Right lobe of liver (tissue), 6 donors: ENCODE results near the gene RANBP3L. TPM values are rescaled to one million over a fixed set of nuclear protein-coding genes. Genes with fewer than 3 reads are reported as not detected.

ENCODE experiments used
- ATAC-seq, 4 donors: fragments of 200-7000 bp; cut with Tn5 transposase; one replicate each; pipeline ENCODE4 v1.9.1; 2020; ENCODE audit warnings: mild to moderate bottlenecking in 4 of 4, moderate library complexity in 4 of 4
- DNase-seq, 3 donors: peaks; one replicate each; pipeline ENCODE4 v3.0.0-alpha.2; 2020
- H3K27ac ChIP-seq, 3 donors: fragments of 200-600 bp; one replicate each; pipeline ENCODE4 v1.8.0; 2022
- H3K27me3 ChIP-seq, 2 donors: fragments of 200-600 bp; one replicate each; pipeline ENCODE4 v1.8.0; 2022
- H3K36me3 ChIP-seq, 4 donors: fragments of 200-600 bp; sonication (generic) in 1 of 4; one replicate each; pipeline versions ENCODE4 v1.5.1 to v1.8.0; 2017 to 2022; ENCODE audit warnings: control low read depth in 1 of 4
- H3K4me1 ChIP-seq, 4 donors: fragments of 200-600 bp; sonication (generic) in 1 of 4; one replicate each; pipeline versions ENCODE4 v1.5.1 to v1.8.0; 2017 to 2022; ENCODE audit warnings: control low read depth in 1 of 4
- H3K4me3 ChIP-seq, 3 donors: fragments of 200-600 bp; one replicate each; pipeline ENCODE4 v1.8.0; 2022
- H3K9me3 ChIP-seq, 4 donors: fragments of 200-600 bp; sonication (generic) in 1 of 4; one replicate each; pipeline versions ENCODE4 v1.5.1 to v1.8.0; 2017 to 2022; ENCODE audit warnings: control low read depth in 1 of 4
- CTCF ChIP-seq, 4 donors: fragments of 200-600 bp in 3 of 4; fragments of 450-650 bp in 1 of 4; IDR thresholded peaks; one replicate each; pipeline versions ENCODE4 v1.5.1 to v1.8.0; 2016 to 2022; ENCODE audit warnings: antibody characterized with exemption in 4 of 4, mild to moderate bottlenecking in 2 of 4
- POLR2A ChIP-seq: fragments of 450-650 bp; IDR thresholded peaks from one replicate; pipeline ENCODE4 v1.6.1; 2017; ENCODE audit warnings: antibody characterized with exemption, mild to moderate bottlenecking
- WGBS: methylation state at CpG from one replicate; pipeline ENCODE4 v1.1.6; 2018; ENCODE audit warnings: low coverage, low lambda C conversion rate; ENCODE audit not compliant: insufficient coverage; ENCODE audit errors: missing lambda C conversion rate; 5-methylcytosine and 5-hydroxymethylcytosine counted together
- intact Hi-C, 2 donors: fragments of 100-400 bp; cut with DNase I; formaldehyde crosslinking; loops; one replicate each; pipeline versions ENCODE4 v1.11.2 to v1.14.1; 2022
- total RNA-seq, 6 experiments: library from RNA; depleted of rRNA in 2 of 6; stranded (reverse); fragments of >200 nt in 2 of 6; fragmentation: NEBNext Ultra II Directional in 3 of 6; extraction: Animal tissue kit (Norgen Biotek cat#: 25700) in 3 of 6; gene quantifications; one replicate each; pipeline versions ENCODE4 v1.1.0 to v1.2.4, GENCODE V29; 2016 to 2023
- donor health status: DM: no; HTN: yes; CAD: no.
- donor health status: DM: no; HTN: no; CAD: no.
- donor health status: DM: no; HTN: no; CAD: no.
- donor health status: DM: no; HTN: yes; CAD: no.
- donor health status: DM: no; HTN: yes; CAD: no.

RANBP3L gene
- total RNA-seq, 6 experiments from 2014 or later = 0.22 to 5.0 (median 1.3) TPM

- TF ChIP-seq POLR2A (no peak), CTCF (IDR thresholded peaks at IDR 0.05) (no peak)
- H3K27ac ChIP-seq = no peak overlapping the region
- ATAC-seq = no peak
- intact Hi-C loops = no loop called here
- H3K4me3 ChIP-seq = no peak overlapping the region
- H3K36me3 ChIP-seq = peaks cover 0 to 49% (median 19%) of the 10 kb centered on the region in 4 donors
- no peaks in the 10 kb centered on the region for H3K9me3 ChIP-seq
- WGBS = 97% methylated on average over 3 of the region's 3 CpGs
- no peak for DNase-seq
- H3K27me3 ChIP-seq = no peaks in the 10 kb centered on the region
- peaks cover 0 to 20% (median 0%) of the 10 kb centered on the region in 4 donors for H3K4me1 ChIP-seq
Observed at GRCh38 chr5:36209664-36210063, 92.0 kb downstream of the RANBP3L start.

DNA sequence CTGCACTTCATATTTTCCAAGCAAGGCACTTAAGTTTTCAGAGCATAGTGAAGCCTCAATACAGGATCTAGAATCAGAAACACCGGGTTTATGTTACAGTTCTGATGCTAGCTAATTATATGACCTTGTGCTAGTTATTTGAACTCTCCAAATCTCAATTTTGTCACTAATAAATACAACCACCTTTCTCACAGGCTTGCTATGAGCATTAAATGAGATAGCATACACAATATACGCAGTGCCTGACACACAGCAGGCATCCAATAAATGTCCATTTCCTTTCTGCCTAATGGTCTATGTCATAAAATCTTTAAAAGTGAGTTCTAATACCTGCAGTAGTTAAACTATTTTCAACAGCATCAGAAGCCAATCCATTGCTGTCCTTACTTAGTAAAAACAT, 92.9 kb downstream of the RANBP3L start:
- no peak for ATAC-seq
- H3K27me3 ChIP-seq = no peaks in the 10 kb centered on the region
- no peak for TF ChIP-seq CTCF (IDR thresholded peaks at IDR 0.05)
- no peak for TF ChIP-seq POLR2A
- H3K9me3 ChIP-seq = no peaks in the 10 kb centered on the region
- intact Hi-C loops = no loop called here
- no peak for DNase-seq
- no peak overlapping the region for H3K4me3 ChIP-seq
- no peak overlapping the region for H3K27ac ChIP-seq
- peaks cover 0 to 48% (median 18%) of the 10 kb centered on the region in 4 donors for H3K36me3 ChIP-seq
- 100% methylated on average over 2 of the region's 2 CpGs for WGBS
- H3K4me1 ChIP-seq = peaks cover 0 to 20% (median 0%) of the 10 kb centered on the region in 4 donors

GRCh38 chr5:36206913-36207312, 94.8 kb downstream of the RANBP3L start:
- TF ChIP-seq POLR2A (no peak), CTCF (IDR thresholded peaks at IDR 0.05) (no peak)
- H3K27me3 ChIP-seq = no peaks in the 10 kb centered on the region
- no peak overlapping the region for H3K27ac ChIP-seq
- H3K36me3 ChIP-seq = peaks cover 0 to 49% (median 22%) of the 10 kb centered on the region in 4 donors
- DNase-seq (no peak), ATAC-seq (peak in 3 of 4 donors; percentile 10 to 49 (median 31))
- no peak overlapping the region for H3K4me3 ChIP-seq
- intact Hi-C loops = no loop called here
- H3K9me3 ChIP-seq = no peaks in the 10 kb centered on the region
- H3K4me1 ChIP-seq = peaks cover 0 to 20% (median 0%) of the 10 kb centered on the region in 4 donors

GRCh38 chr5:36205329-36205728, 96.4 kb downstream of the RANBP3L start:
- Histone ChIP-seq H3K27me3 (no peaks in the 10 kb centered on the region), H3K36me3 (peaks cover 0 to 50% (median 17%) of the 10 kb centered on the region in 4 donors), H3K4me3 (no peak overlapping the region), H3K27ac (no peak overlapping the region), H3K9me3 (no peaks in the 10 kb centered on the region), H3K4me1 (peaks cover 0 to 20% (median 0%) of the 10 kb centered on the region in 4 donors)
- peak; percentile 66 to 90 (median 86) for ATAC-seq
- intact Hi-C loops = no loop called here
- DNase-seq = no peak
- no peak for TF ChIP-seq POLR2A
- no peak for TF ChIP-seq CTCF (IDR thresholded peaks at IDR 0.05)
- WGBS = 37% methylated on average over 2 of the region's 2 CpGs

GRCh38 chr5:36202521-36202961, 99.2 kb downstream of the RANBP3L start:
- no peaks in the 10 kb centered on the region for H3K9me3 ChIP-seq
- WGBS = 70% methylated on average over 2 of the region's 3 CpGs
- peaks cover 0 to 19% (median 0%) of the 10 kb centered on the region in 4 donors for H3K4me1 ChIP-seq
- ATAC-seq (no peak), DNase-seq (no peak)
- H3K27me3 ChIP-seq = no peaks in the 10 kb centered on the region
- H3K4me3 ChIP-seq = no peak overlapping the region
- TF ChIP-seq CTCF (IDR thresholded peaks at IDR 0.05) (no peak), POLR2A (no peak)
- intact Hi-C loops = no loop called here
- no peak overlapping the region for H3K27ac ChIP-seq
- H3K36me3 ChIP-seq = peaks cover 0 to 63% (median 28%) of the 10 kb centered on the region in 4 donors
